Measurements from ENCODE around the gene MOSMO.
A peak's percentile ranks its signal among the peaks of the same experiment; 100 is the strongest.
"Not testable (repeated sequence)": the region's sequence is repeated elsewhere in the genome, so short reads cannot be mapped to it uniquely, and the experiment has no call there.

Gene MOSMO

DNA sequence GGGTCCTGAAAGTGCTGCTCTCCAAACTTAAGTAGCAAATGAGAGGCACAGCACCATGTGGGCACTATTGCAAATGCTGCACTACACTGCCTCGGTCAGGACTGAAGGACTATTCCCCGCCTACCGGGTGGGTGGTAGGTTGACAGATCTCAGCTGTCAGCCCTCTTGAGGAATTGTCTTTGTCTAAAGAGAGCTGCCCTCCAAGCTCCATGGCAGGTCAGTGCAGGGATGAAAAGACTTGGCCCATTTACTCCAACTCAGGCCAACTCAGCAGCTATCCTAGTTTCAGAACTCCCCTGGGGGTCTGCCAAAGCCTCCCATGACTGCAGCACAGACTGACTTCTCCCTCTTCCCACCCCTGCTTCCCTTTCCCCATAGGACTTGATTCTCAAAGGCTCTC, 3.6 kb upstream of the MOSMO start:
- DNase-seq, result no peak

DNA sequence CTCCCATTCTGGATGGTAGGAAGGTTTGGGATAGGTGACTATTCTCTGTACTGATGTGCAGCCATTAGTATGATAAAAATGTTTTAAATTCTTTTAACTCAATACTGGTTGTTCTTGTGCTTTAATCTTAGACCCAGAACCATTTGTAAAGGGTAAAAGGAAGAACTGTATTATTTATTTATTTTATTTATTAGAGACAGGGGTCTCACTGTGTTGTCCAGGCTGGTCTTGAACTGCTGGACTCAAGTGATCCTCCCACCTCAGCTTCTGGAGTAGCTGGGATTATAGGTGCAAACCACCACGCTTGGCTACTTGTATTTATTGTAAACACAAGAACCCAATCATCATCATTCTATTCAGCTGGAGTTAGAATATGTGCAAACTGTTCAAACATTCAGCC, 2.2 kb upstream of the MOSMO start:
- no peak for DNase-seq

DNA sequence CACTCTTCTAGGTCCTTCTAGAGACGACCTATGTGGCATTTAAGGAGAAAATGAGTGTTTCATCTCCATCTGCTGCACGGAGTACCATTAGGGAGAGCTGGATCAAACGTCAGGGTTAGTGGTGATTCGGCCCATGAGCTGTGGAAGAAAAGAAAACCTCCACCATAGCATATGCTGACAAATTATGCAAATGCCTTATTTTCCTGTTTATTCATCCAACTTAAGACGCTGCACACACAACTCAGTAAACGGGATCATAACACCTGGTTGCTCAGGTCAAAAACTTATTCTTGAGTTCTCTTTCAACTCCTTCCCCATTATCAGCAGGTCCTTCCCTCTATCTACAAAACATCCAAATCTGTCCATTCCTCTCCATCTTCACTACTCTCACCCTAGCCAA, 1.3 kb upstream of the MOSMO start:
- DNase-seq, result no peak

DNA sequence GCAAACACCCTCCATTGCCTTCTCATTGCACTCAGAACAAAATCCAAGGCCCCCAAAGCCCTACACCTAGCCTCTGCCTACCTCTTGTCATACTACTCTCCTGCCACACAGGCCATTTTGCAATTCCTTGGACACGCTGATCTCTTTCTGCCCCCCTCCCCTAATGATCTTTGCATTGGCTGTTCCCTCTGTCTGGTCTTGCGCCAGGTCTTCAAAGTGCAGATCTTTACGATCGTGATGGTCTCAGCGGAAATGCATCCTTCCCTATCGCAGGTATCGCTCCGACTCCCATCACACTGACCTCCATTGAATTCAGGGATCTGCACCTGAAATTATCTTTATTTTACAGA, 777 bp upstream of the MOSMO start:
- DNase-seq, result peak in 1 of 2 experiments; percentile 23

DNA sequence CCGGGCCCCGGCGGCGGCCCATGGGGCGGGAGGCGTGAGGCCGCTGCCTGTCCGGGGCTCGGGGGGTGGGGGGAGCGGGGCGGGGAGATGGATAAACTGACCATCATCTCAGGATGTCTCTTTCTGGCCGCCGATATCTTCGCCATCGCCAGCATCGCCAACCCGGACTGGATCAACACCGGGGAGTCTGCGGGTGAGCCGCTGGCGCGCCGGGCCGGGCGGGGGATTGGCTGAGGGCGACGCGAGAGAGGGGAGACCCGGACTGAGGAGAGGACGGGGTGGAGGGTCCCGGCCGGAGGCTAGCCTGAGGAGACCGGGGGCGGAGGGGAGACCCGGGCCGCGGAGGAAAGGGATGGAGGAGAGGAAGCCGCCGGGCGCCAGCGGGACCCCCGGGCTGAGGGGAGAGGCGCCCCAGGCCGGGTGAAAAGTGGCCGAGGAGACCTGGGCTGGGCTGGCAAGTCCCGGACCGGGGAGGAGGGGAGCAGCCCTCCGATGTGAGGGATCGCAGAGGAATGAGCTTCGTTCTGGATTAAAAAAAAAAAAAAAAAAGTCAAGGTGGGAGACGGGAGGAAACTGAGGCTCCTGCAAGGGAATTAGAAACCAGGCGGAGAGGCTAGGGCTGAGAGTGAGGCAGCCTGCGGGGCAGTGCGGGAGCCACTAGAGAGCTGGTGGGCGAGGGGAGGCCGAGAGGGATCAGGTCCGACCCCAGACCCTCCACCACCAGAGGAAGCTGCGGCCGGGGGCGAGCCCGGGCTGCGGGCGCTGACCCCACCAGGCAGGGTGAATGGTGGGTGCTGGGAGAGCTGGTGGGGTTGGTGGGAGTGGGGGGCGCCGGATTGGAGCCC, 526 bp downstream of the MOSMO start:
- peak; percentile 55 to 61 for DNase-seq

DNA sequence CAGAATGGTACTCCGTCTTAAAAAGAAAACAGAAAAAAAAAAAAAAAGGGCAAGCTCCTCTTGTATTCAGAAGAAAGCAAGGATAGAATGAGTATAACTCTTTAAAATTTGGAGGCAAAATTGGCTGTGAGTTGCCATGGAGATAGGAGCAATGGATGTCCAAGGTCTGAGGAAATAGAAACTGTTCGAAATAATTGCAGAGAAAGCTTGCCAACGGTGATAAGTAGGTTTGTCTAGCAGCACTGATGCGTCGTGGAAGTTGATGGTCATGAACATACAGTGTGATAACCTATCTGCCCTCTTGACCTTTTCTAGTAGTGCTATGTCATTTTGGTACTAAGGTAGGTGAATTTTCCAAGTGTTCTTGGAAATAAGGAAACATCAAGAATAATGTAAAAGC, 3.0 kb downstream of the MOSMO start:
- DNase-seq, result no peak

DNA sequence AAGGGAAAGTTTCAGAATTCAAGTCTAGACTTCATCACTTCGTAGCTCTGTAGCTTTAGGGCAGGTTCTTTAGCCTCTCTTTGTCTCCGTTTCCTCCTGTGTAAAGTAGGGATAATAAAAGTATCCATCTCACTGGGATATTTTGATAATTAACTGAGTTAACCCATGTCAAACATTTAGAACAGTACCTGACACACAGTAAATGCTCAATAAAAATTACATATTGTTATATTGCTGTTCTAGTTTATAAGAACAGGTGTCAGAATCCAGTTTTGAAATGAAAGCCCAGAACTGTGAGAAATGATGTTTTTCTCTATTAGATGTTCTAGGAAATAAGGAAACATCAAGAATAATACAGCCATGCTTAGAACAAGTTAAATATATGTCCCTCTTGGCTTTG, 4.3 kb downstream of the MOSMO start:
- DNase-seq, result no peak

DNA sequence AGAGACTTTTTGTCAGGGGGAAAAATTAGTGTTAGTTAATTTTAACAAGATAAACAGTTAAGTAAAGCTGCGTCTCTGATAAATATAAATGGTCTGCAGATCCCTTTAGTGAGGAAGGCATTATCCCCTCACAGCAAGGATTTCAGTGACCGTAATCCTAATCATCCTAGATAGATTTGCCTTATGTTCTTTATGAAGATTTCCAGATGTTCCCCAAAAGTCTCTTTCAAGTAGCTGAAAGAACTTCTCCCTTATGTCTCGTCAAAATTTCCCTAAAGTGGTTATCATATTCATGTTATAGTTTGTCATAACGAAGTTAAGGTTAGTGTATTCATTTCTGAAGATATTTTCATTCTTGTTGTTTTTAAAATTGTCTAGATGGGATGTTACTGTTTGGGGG, 5.6 kb downstream of the MOSMO start:
- no peak for DNase-seq

DNA sequence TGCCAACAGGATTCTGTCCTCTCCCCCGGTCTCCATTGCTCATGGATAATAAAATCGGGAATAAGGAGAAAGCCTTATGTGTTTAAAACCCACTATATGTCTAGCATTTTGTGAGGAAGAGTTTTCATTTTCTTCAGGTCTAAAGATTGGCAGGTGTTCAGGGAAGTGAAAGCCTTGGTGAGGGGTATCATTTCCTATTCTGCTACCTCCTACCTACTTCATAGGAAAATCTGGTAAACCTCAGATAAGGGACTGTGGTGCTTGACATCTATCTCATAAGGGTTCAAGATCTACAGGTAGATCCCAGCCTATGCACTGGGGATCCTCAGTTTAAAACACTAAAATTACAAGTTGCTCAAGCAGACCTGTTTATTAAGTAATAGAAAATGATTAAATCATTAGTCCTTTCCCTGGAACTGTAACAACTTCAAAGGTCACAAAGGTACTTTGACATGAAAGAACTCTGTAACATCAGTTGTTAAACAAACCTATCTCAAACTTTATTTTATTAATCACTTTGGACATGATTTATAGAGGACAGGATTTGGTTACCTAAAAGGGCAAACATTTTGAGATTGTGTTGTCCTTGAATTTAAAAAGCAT, 6.5 kb downstream of the MOSMO start:
- DNase-seq, result no peak

DNA sequence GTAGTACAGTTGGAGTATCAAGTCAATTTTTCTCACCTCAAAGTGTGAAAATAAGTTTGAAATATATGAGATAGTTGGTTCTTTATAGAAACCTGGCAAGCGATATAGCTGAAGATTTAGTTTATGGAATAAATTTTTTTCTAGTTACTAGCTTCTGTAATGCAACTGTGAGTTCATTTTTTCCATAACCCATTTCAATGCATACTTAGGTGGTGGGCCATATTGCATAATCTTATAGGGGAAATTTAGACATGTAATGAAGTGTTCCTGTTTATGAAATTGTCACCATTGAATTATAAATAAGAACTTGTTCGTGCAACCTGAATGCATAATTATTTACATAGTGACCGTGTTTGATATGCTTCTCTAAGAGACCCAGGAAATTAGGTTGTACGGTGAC, 9.0 kb downstream of the MOSMO start:
- no peak for DNase-seq

DNA sequence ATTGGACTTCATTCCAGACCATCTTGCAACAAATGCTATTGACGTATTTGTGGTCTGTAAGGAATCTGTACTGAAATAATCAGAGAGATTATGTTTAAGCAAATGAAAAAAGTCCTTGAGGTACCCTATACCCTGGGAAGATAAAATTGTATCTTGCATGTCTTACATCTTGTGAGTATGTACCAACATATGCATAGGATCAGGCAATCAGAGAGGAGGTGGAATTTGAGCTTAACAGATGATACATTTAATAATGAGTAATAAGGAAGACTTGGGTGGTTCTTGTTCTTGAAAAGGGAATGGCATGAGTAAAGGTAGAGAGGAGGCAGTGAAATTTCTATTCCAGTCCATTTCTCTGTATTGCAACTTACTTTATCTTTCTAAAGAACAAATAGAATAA, 10.6 kb downstream of the MOSMO start:
- DNase-seq, result no peak

DNA sequence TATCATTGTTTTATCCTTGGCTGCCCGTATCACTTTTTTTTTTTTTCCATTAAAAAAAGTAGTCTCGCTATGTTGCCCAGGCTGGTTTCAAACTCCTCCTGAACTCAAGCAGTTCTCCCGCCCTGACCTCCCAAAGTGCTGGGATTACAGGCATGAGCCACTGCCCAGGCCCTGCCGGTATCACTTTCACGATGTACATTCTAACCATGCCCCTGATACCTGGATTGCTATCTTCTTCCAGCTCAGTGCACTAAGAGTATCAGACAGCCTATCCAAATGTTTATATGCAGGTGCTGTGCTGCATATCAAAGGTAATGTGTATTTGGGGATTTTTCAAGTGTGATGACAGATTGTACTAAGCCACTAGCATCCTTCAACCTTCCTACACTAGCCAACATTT, 14.2 kb downstream of the MOSMO start:
- no peak for DNase-seq

DNA sequence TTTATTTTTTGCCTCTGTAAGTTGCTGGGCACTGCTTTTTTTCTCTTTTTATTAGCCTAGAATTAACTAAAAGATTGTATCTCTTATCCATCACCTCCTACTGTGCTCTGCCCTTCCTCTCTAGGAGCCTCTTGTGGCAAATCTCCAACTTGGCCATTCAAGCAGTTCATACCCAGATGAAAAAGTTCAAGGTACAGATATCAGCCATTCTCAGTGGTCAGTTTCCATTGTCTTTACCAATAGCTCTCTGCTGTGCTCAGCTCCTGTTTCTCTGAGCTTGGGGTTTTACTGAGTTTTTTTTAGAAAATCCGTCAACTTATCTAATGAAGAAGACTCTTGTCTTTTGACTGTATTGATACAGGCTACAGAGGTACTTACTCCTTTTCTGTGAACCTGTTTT, 15.6 kb downstream of the MOSMO start:
- DNase-seq, result no peak

DNA sequence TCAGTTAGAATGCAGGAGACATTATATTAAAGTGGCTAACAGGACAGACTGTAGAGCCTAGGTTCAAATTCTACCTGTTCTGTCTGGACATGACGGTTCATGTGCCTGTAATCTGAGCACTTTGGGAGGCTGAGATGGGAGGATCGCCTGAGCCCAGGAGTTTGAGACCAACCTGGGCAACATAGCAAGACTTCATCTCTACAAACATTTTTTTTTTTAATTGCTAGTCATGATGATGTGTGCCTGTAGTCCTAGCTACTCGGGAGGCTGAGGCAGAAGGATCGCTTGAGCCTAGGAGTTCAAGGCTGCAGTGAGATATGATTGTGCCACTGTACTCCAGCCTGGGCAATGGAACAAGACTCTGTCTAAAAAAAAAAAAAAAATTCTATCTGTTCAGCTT, 16.9 kb downstream of the MOSMO start:
- not testable (repeated sequence) for DNase-seq

DNA sequence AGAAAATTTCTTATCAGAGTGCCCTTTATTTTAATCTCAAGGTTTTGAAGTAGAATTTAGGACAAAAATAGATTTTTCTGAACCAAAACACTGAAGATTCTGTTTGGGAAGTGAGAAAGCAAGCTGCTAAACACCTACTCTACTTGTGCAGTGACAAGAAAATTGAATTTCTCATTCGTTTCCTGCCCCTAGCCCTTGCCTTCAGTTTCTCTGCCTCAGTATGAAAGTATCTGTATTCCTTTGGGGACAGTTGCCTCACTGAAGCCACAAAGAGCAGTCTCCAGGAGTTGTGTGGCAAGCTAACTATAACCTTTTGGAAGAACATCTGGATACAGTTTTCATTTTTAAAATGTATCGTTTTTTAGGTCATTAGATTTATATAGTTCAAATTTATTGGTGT, 19.7 kb downstream of the MOSMO start:
- no peak for DNase-seq

DNA sequence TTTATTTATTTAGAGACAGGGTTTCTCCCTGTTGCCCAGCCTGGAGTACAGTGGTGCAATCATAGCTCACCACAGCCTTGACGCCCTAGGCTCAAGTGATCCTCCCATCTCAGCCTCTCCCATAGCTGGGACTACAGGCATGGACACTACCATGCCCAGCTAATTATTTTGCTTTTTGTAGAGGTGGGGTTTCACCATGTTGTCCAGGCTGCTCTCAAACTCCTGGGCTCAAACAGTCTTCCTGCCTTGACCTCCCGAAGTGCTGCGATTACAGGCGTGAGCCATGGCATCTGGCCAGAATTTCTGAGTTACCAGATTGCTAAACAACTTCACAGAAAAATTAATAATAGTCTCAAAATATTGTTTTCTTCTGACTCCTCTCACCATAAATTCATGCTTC, 21.7 kb downstream of the MOSMO start:
- DNase-seq, result no peak

DNA sequence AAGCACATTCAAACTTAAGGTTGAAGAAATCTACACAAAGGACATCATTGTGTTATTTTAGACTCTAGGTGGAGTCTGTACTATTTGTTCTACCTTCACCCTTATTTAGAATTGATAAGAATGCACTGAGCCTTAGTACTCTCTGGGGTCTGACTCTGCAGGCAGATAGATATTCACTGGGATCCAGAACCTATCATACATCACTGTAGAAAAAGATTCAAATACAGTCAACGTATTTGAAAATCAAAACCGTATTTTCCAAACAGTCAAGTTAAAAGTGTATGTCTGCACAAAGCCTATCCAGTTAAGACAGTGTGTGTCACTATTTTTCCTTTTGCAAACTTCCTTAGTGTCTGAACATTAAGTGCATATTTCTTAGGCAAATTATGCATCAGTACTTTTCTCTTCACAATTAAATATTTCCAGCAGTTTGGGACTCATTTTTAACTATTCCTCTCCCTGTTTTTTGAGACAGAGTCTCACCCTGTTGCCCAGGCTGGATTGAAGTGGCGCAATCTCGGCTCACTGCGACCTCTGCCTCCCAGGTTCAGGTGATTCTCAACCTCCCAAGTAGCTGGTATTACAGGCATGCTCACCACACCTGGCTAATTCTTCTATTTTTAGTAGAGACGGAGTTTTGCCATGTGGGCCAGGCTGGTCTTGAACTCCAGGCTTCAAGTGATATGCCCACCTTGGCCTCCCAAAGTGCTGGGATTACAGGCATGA, 22.3 kb downstream of the MOSMO start:
- DNase-seq, result no peak

DNA sequence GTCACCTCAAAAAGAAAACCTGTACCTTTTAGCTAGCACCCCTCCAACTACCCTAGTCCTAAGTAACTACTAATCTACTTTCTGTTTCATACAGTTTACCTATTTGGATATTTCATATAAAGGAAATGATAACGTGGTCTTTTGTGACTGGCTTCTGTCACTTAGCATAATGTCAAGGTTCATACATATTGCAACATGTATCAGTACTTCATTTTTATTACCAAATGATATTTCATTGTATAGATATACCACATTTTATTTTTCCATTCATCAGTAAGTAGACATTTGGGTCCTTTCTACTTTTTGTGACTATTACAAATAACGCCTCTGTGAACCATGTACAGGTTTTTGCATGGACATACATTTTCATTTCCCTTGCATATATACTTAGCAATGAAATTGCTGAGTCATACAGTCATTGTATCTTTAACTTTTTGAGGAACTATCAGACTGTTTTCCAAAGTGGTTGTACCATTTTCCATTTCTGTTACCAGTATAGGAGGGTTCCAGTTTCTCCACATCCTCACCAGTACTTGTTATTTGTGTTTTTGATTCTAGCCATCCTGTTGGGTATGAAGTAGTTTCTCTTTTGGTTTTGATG, 23.7 kb downstream of the MOSMO start:
- DNase-seq, result no peak

DNA sequence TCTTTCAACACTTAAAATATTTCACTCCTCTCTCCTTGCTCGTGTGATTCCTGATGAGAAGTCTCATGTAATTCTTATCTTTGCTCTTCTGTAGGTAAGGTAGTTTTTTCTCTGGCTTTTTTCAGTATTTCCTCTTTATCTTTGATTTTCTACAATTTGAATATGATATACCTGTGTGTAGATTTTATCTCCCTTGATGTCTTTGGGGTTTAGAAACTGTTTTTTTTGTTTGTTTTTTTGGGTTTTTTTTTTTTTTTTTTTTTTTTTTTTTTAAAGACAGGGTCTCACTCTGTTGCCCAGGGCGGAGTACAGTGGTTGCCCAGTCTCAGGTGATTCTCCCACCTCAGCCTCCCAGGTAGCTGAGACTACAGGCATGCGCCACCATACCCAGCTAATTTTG, 26.6 kb downstream of the MOSMO start:
- DNase-seq, result no peak

DNA sequence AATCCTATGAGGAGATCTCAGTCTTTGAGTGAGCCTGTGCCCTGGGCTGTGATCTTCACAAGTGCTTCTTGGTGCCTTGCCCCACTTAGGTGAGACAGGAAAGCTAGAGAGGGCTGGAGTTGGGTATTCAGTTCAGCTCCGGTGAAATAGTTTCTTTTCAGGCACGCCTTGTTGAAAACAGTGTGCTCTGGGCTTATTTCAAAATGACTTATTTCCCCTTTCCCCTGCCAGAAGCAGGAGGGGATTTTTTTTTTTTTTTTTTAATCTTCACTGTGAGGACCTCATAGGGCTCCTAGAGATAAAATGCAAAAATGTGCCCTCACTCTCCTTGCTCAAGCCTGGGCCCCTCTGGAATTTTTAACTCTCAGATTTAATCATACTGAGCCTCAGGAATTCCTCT, 27.2 kb downstream of the MOSMO start:
- no peak for DNase-seq

DNA sequence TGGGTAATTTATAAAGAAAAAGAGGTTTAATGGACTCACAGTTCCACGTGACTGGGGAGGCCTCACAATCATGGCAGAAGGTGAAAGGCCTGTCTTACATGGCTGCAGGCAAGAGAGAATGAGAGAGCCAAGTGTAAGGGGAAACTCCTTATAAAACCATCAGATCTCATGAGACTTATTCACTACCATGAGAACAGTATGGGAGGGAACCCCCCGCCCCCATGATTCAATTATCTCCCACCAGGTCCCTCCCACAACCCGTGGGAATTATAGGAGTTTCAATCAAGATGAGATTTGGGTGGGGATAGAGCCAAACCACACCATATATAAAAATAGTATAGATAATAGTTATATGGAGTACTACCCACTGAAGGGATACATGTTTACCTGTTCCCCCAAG, 36.0 kb downstream of the MOSMO start:
- not testable (repeated sequence) for DNase-seq

DNA sequence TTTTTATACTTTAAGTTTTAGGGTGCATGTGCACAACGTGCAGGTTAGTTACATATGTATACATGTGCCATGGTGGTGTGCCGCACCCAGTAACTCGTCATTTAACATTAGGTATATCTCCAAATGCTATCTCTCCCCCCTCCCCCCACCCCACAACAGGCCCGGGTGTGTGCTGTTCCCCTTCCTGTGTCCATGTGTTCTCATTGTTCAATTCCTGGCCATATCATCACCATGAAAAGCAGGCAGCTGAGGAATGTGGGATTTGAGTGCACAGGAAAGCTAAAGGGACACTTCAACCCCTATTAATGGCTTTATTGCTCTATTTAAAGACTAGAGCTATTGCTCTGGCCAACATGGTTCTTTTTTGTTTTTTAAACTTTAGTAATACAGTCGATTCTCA, 38.0 kb downstream of the MOSMO start:
- not testable (repeated sequence) for DNase-seq

DNA sequence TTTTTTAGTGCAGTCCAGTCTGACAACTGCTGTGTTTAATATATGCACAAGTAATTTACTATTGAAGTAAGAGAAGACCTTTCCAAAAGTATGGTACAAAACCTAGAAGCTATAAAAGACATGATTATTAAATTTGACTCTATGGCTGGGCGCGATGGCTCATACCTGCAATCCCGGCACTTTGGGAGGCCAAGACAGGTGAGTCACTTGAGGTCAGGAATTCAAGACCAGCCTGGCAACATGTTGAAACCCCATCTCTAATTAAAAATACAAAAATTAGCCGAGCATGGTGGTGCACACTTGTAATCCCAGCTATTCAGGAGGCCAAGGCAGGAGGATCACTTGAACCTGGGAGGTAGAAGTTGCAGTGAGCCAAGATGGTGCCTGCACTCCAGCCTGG, 43.1 kb downstream of the MOSMO start:
- no peak for DNase-seq

DNA sequence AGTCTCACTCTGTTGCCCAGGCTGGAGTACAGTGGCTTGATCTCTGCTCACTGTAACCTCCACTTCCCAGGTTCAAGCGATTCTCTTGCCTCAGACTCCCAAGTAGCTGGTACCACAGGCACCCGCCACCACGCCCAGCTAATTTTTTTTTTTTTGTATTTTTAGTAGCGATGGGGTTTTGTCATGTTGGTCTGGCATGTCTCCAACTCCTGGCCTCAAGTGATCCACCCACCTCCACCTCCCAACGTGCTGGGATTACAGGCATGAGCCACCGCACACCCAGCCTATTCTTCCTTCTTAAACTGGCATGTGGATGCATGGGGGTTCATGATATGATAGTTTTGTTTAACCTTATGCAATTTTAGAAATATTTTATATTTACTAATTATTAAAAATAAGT, 45.1 kb downstream of the MOSMO start:
- DNase-seq, result no peak
